Parathyroid adenoma (tissue), 2 donors: ENCODE measurements around the gene B3GNT2.
A peak's percentile ranks its signal among the peaks of the same experiment; 100 is the strongest.
"Not testable (repeated sequence)": the region's sequence is repeated elsewhere in the genome, so short reads cannot be mapped to it uniquely, and the experiment has no call there.

Experiments
- H2AFZ ChIP-seq: fragments of 300-600 bp; sonication (generic); one replicate; pipeline ENCODE4 v1.7.0; 2017; ENCODE audit warnings: antibody characterized with exemption, mild to moderate bottlenecking
- H3K27ac ChIP-seq: fragments of 300-600 bp; sonication (generic); one replicate; pipeline ENCODE4 v1.7.0; 2017
- H3K27me3 ChIP-seq: fragments of 300-600 bp; sonication (generic); one replicate; pipeline ENCODE4 v1.7.0; 2017; ENCODE audit warnings: low read length; ENCODE audit not compliant: control insufficient read depth, insufficient read depth
- H3K36me3 ChIP-seq: fragments of 300-600 bp; sonication (generic); one replicate; pipeline ENCODE4 v1.7.0; 2017; ENCODE audit warnings: low read length; ENCODE audit not compliant: control insufficient read depth, insufficient read depth
- H3K4me1 ChIP-seq: fragments of 300-600 bp; sonication (generic); one replicate; pipeline ENCODE4 v1.7.0; 2017; ENCODE audit warnings: control low read depth
- H3K4me2 ChIP-seq: fragments of 300-600 bp; sonication (generic); one replicate; pipeline ENCODE4 v1.7.0; 2017; ENCODE audit warnings: low read length
- H3K4me3 ChIP-seq: fragments of 300-600 bp; sonication (generic); one replicate; pipeline ENCODE4 v1.7.0; 2017; ENCODE audit warnings: low read depth, low read length
- H3K79me2 ChIP-seq: fragments of 300-600 bp; sonication (generic); one replicate; pipeline ENCODE4 v1.7.0; 2017; ENCODE audit warnings: control low read depth
- H3K9ac ChIP-seq: fragments of 300-600 bp; sonication (generic); one replicate; pipeline ENCODE4 v1.7.0; 2017; ENCODE audit warnings: mild to moderate bottlenecking
- H3K9me3 ChIP-seq: fragments of 300-600 bp; sonication (generic); one replicate; pipeline ENCODE4 v1.7.0; 2017; ENCODE audit warnings: low read length; ENCODE audit not compliant: control insufficient read depth
- TF ChIP-seq, protein P1 (sequence below): fragments of 300-600 bp; sonication (generic); IDR thresholded peaks from one replicate; pipeline ENCODE4 v1.7.0; 2017; ENCODE audit warnings: antibody characterized with exemption, mild to moderate bottlenecking
- donor health status: primary hyperparathyroidism.

The B3GNT2 gene

DNA sequence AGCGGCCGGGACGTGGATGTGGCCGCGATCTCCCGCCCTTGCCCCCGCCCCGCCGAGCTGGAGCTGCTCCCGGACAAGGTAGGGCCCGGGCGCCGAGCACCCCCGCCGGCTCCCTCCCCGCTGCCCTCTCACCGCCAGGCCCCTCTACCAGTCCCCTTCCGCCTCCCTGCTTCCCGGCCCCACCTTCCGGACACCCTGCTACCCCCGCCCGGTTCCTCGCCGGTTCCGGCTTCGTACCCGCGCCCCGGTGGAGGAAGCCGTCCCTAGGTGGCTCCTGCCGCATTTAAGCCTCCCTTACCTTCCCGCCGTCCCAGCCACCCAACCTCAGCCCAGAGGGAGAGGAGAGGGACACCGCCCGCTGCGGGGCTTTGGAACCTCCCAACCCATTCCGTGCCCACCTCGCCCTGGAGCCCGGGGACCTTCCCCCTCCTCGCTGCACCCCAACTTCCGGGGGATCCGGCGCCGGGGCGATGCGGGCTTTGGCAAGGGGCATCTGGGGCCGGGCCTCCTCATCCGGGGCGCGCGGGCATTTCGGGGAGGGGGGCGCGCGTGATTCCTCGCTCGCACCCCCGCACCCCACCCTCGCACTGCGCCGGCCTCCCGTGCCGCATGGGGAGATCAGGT lies 475 bp downstream of the B3GNT2 start:
- peak overlapping the region; percentile 66 for H3K4me3 ChIP-seq
- H3K79me2 ChIP-seq, result peaks cover 16% of the 10 kb centered on the region
- no peaks in the 10 kb centered on the region for H3K27me3 ChIP-seq
- no peaks in the 10 kb centered on the region for H3K9me3 ChIP-seq
- H2AFZ ChIP-seq, result peak overlapping the region; percentile 91
- peak overlapping the region; percentile 59 for H3K4me2 ChIP-seq
- peaks cover 4% of the 10 kb centered on the region for H3K4me1 ChIP-seq
- H3K9ac ChIP-seq, result no peak overlapping the region
- TF ChIP-seq, protein P1, sequence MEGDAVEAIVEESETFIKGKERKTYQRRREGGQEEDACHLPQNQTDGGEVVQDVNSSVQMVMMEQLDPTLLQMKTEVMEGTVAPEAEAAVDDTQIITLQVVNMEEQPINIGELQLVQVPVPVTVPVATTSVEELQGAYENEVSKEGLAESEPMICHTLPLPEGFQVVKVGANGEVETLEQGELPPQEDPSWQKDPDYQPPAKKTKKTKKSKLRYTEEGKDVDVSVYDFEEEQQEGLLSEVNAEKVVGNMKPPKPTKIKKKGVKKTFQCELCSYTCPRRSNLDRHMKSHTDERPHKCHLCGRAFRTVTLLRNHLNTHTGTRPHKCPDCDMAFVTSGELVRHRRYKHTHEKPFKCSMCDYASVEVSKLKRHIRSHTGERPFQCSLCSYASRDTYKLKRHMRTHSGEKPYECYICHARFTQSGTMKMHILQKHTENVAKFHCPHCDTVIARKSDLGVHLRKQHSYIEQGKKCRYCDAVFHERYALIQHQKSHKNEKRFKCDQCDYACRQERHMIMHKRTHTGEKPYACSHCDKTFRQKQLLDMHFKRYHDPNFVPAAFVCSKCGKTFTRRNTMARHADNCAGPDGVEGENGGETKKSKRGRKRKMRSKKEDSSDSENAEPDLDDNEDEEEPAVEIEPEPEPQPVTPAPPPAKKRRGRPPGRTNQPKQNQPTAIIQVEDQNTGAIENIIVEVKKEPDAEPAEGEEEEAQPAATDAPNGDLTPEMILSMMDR, result no peak
- H3K36me3 ChIP-seq, result no peaks in the 10 kb centered on the region
- H3K27ac ChIP-seq, result peak overlapping the region; percentile 45

DNA sequence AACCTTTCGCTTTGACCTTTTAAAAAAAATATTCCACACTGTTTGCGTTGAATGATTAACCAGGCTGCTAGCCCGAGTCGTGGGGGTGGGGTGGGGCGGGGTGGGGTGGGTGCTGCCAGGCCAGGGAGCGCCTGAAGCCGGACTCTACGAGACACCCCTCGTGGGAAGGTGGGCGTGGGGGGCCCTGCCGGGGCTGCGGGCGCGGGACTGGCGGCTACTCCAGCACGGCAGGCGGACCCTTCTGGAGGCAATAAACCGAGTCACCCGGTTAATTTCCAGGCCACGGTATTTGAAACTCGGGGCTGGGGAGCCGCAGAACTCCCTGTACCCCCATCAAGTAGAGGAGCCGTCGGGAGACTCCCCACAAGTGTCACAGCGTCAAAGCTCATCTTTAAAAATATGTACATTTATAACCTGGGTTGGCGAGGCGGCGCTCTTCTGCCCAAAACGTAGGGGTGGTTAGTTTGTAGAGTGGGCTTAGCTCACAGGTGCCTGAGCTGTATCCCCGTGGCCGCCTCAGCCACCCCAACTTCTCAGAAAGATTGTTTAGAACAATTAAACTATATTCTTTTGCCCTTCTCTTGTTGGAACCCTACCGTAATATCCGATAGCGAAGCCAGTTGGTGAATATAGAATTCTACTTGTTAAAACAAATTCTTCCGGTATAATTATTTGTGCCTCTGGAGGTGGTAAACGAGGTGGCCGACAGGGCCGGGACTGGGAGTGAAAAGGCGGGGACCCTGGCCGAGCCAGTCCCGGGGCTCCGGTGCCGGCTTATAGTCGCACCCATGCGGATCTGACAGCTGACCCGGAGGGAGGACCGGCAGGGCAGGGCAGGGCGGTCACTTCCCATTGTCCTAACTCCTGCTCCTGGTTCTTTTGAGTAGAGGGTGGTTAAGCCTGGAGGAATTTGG lies 1.4 kb downstream of the B3GNT2 start:
- Histone ChIP-seq H3K36me3 (no peaks in the 10 kb centered on the region), H3K27me3 (no peaks in the 10 kb centered on the region), H3K9me3 (no peaks in the 10 kb centered on the region), H3K79me2 (peaks cover 23% of the 10 kb centered on the region), H3K9ac (no peak overlapping the region), H3K4me2 (peak overlapping the region; percentile 59), H3K27ac (no peak overlapping the region), H2AFZ (peak overlapping the region; percentile 61), H3K4me1 (peaks cover 4% of the 10 kb centered on the region), H3K4me3 (peak overlapping the region; percentile 66)
- TF ChIP-seq, protein P1, result peak; percentile 11

DNA sequence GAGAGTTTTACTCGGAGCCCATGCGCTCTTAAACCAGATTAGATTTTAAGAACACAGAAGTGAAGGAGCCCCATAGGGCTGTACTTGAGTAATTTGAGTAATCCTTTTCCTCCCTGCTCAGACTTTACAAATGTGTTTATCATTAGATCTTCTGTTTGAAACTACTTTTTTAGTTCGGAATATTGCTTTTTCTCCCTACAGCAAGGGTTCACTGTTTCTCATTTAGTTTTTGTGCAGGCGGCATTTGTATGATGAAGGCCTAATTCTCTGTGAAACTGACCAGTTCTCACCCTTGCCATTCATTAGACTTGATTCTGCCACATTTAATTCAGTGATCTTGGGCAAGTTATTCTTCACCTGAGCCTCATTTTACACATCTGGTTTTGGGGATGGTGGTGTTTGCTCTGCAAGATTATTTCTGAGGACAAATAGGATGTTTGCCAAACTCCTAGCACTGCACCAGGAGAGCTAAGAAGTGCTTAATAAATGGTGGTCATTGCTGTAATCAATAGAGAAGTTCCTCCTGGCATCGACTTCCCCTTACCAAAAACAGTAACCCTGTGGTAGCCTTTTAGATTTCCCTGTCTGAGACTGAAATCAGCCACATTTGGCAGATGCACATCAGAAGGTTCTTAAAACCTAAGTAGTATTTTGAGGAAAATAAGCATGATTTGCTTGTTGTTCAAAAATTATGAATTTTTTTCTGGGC lies 2.2 kb downstream of the B3GNT2 start:
- H3K27ac ChIP-seq, result no peak overlapping the region

DNA sequence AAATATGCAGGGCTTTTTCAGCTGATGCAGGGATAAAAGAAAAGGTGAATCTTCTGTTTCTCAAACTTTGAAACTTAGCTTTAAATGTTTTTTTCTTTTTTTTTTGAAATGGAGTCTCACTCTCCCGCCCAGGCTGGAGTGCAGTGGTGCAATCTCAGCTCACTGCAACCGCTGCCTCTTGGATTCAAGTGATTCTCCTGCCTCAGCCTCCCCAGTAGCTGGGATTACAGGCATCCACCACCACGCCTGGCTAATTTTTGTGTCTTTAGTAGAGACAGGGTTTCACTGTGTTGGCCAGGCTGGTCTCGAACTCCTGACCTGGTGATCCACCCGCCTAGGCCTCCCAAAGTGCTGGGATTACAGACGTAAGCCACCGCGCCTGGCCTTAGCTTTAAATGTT lies 2.9 kb downstream of the B3GNT2 start:
- not testable (repeated sequence) for H3K9ac ChIP-seq, H3K4me3 ChIP-seq, H3K36me3 ChIP-seq, H3K4me1 ChIP-seq, H3K9me3 ChIP-seq, H3K27me3 ChIP-seq, H2AFZ ChIP-seq, H3K4me2 ChIP-seq, H3K27ac ChIP-seq
- H3K79me2 ChIP-seq, result peaks cover 30% of the 10 kb centered on the region

More for the DNA sequence above, 2.2 kb downstream of the B3GNT2 start:
- Histone ChIP-seq H3K79me2 (peaks cover 25% of the 10 kb centered on the region), H3K27me3 (no peaks in the 10 kb centered on the region), H3K4me2 (peak overlapping the region; percentile 58), H3K36me3 (no peaks in the 10 kb centered on the region), H3K4me3 (peak overlapping the region; percentile 52), H3K9me3 (no peaks in the 10 kb centered on the region), H3K9ac (no peak overlapping the region), H3K4me1 (peaks cover 4% of the 10 kb centered on the region), H2AFZ (peak overlapping the region; percentile 61)
- TF ChIP-seq, protein P1, result no peak
